OCI-LY1 (cell line): ENCODE results near the gene BCR.

Source experiments
- H2AFZ ChIP-seq: fragments of 200-600 bp; sonication (generic), shearing (Covaris generic); 2 replicates; pipeline ENCODE4 v1.6.0; 2014; ENCODE audit warnings: antibody characterized with exemption, mild to moderate bottlenecking, low read length
- H3F3A ChIP-seq: fragments of 200-600 bp; sonication (generic), shearing (Covaris generic); 2 replicates; pipeline ENCODE4 v1.6.0; 2014; ENCODE audit warnings: mild to moderate bottlenecking, antibody characterized with exemption, low read length, moderate library complexity; ENCODE audit not compliant: insufficient read depth
- H3K27ac ChIP-seq: fragments of 200-600 bp; sonication (generic); 2 replicates; pipeline ENCODE4 v1.5.1; 2014; ENCODE audit warnings: low read length, mixed run types, mild to moderate bottlenecking, low read depth; ENCODE audit not compliant: poor library complexity, severe bottlenecking
- H3K27me3 ChIP-seq: fragments of 200-600 bp; sonication (generic); 2 replicates; pipeline ENCODE4 v1.6.0; 2014; ENCODE audit warnings: antibody characterized with exemption, mild to moderate bottlenecking, low read length, moderate library complexity; ENCODE audit not compliant: insufficient read depth
- H3K36me3 ChIP-seq: fragments of 200-600 bp; sonication (generic); 2 replicates; pipeline ENCODE4 v1.6.1; 2014; ENCODE audit warnings: mild to moderate bottlenecking, antibody characterized with exemption, low read length, moderate library complexity, mixed read lengths; ENCODE audit not compliant: insufficient read depth
- H3K4me1 ChIP-seq: fragments of 200-600 bp; sonication (generic); 2 replicates; pipeline ENCODE4 v1.5.1; 2014; ENCODE audit warnings: mild to moderate bottlenecking, low read length, moderate library complexity; ENCODE audit not compliant: insufficient read depth, severe bottlenecking
- H3K4me2 ChIP-seq: fragments of 200-600 bp; sonication (generic), shearing (Covaris generic); 2 replicates; pipeline ENCODE4 v1.6.1; 2014; ENCODE audit warnings: low read length
- H3K4me3 ChIP-seq: fragments of 200-600 bp; sonication (generic); 2 replicates; pipeline ENCODE4 v1.5.1; 2014; ENCODE audit warnings: low read length, low read depth, mild to moderate bottlenecking, mixed read lengths; ENCODE audit not compliant: poor library complexity, severe bottlenecking
- H3K79me2 ChIP-seq: fragments of 200-600 bp; shearing (Covaris generic); 2 replicates; pipeline ENCODE4 v1.6.1; 2016; ENCODE audit warnings: mixed run types, low read length, mixed read lengths; ENCODE audit not compliant: insufficient read depth
- H3K9ac ChIP-seq: fragments of 200-600 bp; sonication (generic), shearing (Covaris generic); 2 replicates; pipeline ENCODE4 v1.6.1; 2014; ENCODE audit warnings: mild to moderate bottlenecking, low read length, mixed read lengths
- H3K9me2 ChIP-seq: fragments of 200-600 bp; sonication (generic), shearing (Covaris generic); 2 replicates; pipeline ENCODE4 v1.6.1; 2014; ENCODE audit warnings: low read depth, mild to moderate bottlenecking, low read length, mixed read lengths
- H3K9me3 ChIP-seq: fragments of 200-600 bp; shearing (Covaris generic); 2 replicates; pipeline ENCODE4 v1.6.1; 2014; ENCODE audit warnings: low read length, mixed read lengths
- H4K20me1 ChIP-seq: fragments of 200-600 bp; sonication (generic), shearing (Covaris generic); 2 replicates; pipeline ENCODE4 v1.6.0; 2016; ENCODE audit warnings: mild to moderate bottlenecking, low read length; ENCODE audit not compliant: insufficient read depth
- EZH2 ChIP-seq: fragments of 200-600 bp; sonication (generic), shearing (Covaris generic); IDR thresholded peaks from 2 replicates; pipeline ENCODE4 v1.8.0; 2017; ENCODE audit warnings: borderline replicate concordance, mixed run types, mild to moderate bottlenecking, antibody characterized with exemption, low read length, moderate library complexity, mixed read lengths
- TF ChIP-seq, protein P1 (sequence below): fragments of 200-600 bp; sonication (generic), shearing (Covaris generic); IDR thresholded peaks from 2 replicates; pipeline ENCODE4 v1.5.1; 2017; ENCODE audit warnings: mild to moderate bottlenecking, antibody characterized with exemption, low read length, moderate library complexity, mixed read lengths

The BCR gene

DNA sequence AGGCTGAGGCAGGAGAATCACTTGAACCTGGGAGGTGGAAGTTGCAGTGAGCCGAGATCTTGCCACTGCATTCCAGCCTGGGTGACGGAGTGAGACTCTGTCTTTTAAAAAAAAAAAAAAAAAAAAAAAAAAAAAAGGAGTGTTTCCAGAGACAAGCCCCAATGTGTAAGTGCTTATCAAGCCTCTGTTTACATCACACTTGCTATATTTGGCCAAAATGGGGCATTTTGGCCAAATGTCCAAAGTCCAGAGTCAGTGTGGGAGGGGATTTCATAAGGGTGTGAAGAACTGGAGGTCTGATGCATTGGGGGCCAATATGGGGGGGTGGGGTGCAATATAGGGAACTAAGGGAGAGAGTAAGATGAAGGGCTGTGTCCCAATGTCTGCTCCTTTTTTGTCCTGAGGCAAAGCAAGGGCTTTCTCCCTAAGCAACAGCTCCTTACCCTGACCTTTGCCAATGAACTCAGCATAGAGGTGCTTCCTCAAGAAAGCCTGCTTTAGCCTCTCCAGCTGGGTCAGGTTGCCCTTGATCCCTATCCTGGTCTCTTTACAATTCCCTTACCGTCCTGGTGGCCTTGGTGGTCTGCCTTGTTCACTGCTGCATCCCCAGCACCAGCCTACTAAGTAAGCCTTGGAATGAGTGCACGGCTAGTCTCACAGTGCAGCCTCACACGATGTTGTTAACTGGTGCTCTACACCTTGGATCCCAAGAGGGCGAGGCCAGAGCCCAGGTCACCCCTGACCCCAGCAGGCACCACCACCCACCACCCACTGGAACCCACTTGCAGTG, 14.1 kb upstream of the BCR start:
- no peak overlapping the region for H3K4me2 ChIP-seq
- no peaks in the 10 kb centered on the region for H3K4me1 ChIP-seq
- H3K27ac ChIP-seq: no peak overlapping the region
- no peaks in the 10 kb centered on the region for H3K36me3 ChIP-seq
- no peaks in the 10 kb centered on the region for H4K20me1 ChIP-seq
- no peak for TF ChIP-seq EZH2
- TF ChIP-seq, protein P1, sequence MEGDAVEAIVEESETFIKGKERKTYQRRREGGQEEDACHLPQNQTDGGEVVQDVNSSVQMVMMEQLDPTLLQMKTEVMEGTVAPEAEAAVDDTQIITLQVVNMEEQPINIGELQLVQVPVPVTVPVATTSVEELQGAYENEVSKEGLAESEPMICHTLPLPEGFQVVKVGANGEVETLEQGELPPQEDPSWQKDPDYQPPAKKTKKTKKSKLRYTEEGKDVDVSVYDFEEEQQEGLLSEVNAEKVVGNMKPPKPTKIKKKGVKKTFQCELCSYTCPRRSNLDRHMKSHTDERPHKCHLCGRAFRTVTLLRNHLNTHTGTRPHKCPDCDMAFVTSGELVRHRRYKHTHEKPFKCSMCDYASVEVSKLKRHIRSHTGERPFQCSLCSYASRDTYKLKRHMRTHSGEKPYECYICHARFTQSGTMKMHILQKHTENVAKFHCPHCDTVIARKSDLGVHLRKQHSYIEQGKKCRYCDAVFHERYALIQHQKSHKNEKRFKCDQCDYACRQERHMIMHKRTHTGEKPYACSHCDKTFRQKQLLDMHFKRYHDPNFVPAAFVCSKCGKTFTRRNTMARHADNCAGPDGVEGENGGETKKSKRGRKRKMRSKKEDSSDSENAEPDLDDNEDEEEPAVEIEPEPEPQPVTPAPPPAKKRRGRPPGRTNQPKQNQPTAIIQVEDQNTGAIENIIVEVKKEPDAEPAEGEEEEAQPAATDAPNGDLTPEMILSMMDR: no peak
- H3K9ac ChIP-seq: no peak overlapping the region
- H3K79me2 ChIP-seq: no peaks in the 10 kb centered on the region
- no peak overlapping the region for H2AFZ ChIP-seq
- H3K9me2 ChIP-seq: no peaks in the 10 kb centered on the region
- no peaks in the 10 kb centered on the region for H3K9me3 ChIP-seq
- H3K4me3 ChIP-seq: no peak overlapping the region
- no peaks in the 10 kb centered on the region for H3K27me3 ChIP-seq
- H3F3A ChIP-seq: no peaks in the 10 kb centered on the region

DNA sequence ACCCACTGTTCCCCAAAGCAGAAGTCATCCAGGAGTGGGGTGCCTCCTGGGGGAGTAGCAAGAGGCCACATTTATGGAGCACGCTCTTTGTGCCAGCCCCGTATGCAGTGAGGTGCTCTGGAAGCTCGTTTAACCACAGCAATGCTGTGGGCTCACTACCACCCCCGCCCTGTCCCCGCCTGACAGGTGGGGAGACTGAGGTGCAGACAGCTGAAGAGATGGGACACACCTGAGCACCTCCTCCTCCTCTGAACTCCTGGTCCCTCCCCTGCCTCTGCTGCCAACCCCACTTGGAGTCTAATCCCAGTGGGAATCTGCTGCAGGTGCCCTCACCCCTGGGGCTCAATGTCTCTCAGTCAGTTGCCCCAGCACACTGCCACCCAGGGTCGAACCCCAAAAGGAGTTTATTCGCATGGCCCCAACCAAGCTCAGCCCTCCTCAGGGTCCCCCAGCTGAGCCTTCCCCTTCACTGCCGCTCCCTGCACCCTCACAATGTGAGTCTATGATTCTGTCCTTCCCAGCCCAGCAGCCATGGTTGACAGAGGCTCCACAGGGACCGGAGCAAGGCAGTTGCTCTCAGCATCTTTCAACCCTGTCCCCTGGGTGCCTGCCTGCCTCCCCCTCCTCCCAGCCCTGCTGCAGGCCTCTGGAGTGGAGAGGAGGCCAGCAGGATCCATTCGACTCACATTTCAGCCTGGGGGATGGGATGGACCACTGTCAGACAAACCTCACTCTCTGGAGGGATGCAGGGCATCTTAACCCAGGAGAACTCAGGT, 13.3 kb upstream of the BCR start:
- no peak for TF ChIP-seq EZH2
- TF ChIP-seq, protein P1: no peak
- Histone ChIP-seq H3K36me3 (no peaks in the 10 kb centered on the region), H3F3A (no peaks in the 10 kb centered on the region), H3K4me2 (no peak overlapping the region), H3K9me3 (no peaks in the 10 kb centered on the region), H3K4me3 (no peak overlapping the region), H4K20me1 (no peaks in the 10 kb centered on the region), H2AFZ (no peak overlapping the region), H3K9ac (no peak overlapping the region), H3K79me2 (no peaks in the 10 kb centered on the region), H3K27ac (no peak overlapping the region), H3K9me2 (no peaks in the 10 kb centered on the region), H3K27me3 (no peaks in the 10 kb centered on the region), H3K4me1 (no peaks in the 10 kb centered on the region)

DNA sequence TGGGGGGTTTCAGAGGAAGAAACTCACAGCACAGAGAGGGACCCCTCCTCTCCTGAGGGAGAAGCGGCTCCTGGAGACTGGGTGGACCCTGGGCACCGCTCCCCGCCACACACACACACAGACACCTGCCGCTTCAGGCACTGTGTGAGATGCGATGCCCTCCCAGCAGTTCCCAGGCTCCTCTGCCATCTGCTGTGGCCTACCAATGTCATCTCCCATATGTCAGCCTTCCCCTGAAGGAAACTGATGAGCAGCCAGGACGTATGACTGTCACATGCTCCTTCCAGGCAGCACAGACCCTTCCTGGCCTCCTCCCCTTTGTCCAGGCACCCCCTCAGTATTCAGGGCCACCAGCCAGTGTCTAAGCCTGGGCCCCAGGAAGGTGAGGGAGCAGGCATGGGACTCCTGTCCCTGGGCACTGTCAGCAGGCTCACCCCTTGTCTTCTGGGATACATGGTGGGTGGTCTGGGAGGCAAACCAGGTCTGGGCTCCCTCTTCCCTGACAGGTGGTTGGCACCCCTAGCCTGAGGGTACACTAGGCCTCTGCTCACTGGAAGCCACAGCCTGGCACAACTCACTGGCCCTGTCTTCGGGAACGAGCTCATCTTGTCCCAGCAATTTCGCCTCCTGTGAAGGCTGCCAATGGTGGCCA, 11.8 kb upstream of the BCR start:
- Histone ChIP-seq H3K4me1 (no peaks in the 10 kb centered on the region), H3K79me2 (no peaks in the 10 kb centered on the region), H3K27me3 (no peaks in the 10 kb centered on the region), H3K36me3 (no peaks in the 10 kb centered on the region), H4K20me1 (no peaks in the 10 kb centered on the region), H3K9me3 (no peaks in the 10 kb centered on the region), H3K9ac (no peak overlapping the region), H3K27ac (no peak overlapping the region), H2AFZ (no peak overlapping the region), H3K4me2 (no peak overlapping the region), H3F3A (no peaks in the 10 kb centered on the region), H3K9me2 (no peaks in the 10 kb centered on the region), H3K4me3 (no peak overlapping the region)
- TF ChIP-seq, protein P1: no peak
- no peak for TF ChIP-seq EZH2
